Activated T-helper 1 cell treated with anti-CD3 and anti-CD28 coated beads, Interleukin-2, amount 50 U/mL, for 16 hours (primary cell): ENCODE data around the gene SYNE2.

Experiments
- DNase-seq, 2 donors: peaks; one replicate each; pipeline ENCODE4 v3.0.0-alpha.2; 2020; ENCODE audit warnings: low read depth in 1 of 2, low spot score in 1 of 2

SYNE2 gene

GRCh38 chr14:63910583-63911363 lies 58.0 kb downstream of the SYNE2 start:
- DNase-seq, result no peak

DNA sequence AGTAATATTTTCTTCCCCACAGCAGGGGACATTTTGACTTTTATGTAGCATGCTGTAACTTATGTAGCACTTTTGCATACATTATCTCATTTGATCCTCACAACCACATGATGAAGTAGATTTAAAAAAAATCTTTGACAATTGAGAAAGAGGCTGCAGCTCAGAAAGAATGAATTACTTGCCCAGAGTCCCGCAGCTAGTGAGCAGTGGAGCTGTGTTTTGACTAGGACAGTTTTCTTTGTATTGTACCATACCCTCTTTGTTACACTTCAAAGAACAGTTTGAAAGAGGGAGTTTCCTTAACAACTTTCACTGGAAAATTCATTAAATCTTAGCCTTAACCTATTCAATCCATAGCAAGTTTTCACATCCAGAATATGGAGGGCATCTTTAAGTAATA lies 58.6 kb downstream of the SYNE2 start:
- no peak for DNase-seq

GRCh38 chr14:63912286-63912685 lies 59.5 kb downstream of the SYNE2 start:
- DNase-seq, result no peak

DNA sequence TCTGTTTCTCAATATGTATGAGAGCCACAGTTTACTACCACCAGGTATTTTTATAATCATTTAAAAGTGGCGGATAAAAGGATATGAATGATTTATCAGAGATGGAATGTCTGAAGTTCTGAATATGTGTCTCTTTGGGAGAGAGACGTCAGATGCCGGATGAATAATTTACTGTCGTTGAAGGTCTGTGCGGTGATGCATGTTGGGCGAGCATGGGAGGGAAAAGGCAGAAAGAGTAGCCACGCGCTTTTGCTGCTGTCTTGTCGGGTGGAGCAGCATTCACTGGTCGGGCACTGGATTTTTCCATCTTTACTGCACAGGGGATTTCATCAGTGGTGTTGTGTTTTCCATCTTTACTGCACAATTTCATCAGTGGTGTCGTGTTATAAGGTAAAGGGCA lies 65.6 kb downstream of the SYNE2 start:
- DNase-seq, result no peak

DNA sequence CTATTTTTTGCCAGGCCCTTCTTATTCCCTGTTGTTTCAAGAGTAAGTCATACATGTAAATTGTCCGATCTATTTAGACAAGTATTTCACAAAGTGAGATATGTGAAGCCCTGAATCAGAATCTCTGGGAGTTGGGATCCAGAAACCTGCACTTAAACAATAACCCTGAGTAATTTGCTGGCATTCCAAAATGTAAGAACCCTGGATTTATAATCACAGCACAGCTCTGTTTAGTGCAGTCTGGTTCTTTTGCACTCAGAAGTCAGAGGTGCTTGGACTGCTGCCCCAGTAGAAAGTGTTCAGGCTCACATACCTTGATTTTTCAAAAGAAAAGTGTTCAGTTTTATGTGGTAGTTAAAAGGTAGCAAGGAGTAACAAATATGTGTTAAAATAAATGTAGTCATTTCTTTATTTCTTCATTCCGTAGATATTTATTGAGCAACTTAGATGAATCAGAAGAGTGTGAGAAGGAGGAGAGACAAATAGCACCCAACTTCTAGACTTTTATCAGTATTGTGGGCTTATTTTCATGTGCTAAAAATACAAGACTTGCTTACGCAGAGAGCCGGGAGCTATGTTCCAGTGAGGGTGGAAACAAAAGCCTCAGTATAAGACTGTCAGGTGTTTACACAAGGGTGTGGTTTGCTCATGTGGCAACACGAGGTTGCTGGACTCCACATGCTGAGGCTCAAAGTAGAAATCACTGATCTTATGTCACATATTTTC lies 70.1 kb downstream of the SYNE2 start:
- no peak for DNase-seq

DNA sequence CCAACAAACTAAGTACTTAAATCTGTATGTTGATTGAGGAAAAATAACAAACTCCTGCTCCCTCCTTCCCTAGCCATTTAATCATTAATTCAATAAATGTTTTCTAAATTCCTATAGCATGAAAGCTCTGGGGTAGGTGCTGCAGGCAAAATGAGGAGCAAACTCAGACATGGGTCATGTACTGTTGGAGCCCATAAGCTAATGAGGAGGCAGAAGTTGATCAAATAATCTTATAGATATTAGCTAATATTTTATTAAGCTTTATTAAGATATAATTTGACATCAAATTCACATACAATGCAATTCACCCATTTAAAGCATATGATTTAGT lies 70.6 kb downstream of the SYNE2 start:
- no peak for DNase-seq

DNA sequence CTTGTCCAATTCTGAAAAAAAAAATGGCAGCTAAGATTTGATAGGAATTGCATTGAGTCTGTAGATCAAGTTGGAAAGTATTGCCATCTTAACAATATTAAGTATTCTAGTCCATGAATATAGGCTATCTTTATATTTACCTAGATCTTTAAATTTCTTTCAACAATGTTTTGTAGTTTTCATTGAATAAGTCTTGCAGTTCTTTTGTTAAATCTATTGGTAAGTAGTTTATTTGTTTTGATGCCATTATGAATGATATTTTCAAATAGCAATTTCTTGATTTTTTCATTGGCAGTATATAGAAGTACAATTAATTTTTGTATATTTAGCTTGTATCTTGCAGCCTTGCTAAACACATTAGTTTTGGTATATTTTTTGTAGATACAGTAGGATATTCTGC lies 71.6 kb downstream of the SYNE2 start:
- DNase-seq, result no peak

- no peak for DNase-seq
These were observed 73.8 kb downstream of the SYNE2 start for GRCh38 chr14:63926641-63927040.

DNA sequence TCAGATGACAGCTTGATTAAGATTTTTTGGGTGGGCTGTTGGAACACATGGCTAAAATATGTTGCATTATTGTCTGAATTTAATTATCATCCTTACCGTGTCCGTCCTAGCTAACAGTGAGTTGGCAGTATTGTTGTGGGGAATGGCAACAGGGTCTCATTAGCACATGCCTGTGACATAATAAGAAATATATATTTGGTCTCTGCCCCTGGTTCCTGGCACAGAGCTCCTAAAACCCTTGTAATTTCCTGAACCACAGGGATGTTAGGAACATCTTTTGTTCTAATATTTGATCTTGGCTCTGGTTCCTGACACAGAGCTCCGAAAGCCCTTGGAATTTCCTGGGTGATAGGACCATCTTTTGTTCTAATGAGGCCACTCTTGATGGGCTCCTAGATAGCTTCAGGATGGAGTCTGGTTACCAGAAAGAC lies 76.0 kb downstream of the SYNE2 start:
- DNase-seq, result no peak

- no peak for DNase-seq
These were observed 80.3 kb downstream of the SYNE2 start for GRCh38 chr14:63933110-63933509.

DNA sequence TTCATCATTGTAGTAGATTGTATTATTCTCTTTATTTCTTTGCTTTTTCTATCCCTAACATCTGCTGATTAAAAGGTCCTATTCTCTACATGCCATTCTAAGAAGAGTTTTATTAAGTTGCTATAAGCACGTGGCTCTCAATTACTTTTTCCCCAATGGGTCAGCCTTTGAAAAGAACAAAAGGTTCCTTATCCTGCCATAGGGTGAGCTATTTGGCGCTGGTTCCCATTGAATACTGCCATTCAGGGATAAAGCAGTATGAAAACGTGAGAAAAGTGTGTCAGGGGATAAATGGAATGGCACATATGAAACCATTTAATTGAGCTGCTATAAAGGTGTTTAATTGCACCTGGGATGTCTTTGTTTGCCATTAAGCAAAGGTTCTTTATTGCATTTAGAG lies 80.9 kb downstream of the SYNE2 start:
- DNase-seq, result no peak

GRCh38 chr14:63938198-63939005 lies 85.6 kb downstream of the SYNE2 start:
- DNase-seq, result no peak

DNA sequence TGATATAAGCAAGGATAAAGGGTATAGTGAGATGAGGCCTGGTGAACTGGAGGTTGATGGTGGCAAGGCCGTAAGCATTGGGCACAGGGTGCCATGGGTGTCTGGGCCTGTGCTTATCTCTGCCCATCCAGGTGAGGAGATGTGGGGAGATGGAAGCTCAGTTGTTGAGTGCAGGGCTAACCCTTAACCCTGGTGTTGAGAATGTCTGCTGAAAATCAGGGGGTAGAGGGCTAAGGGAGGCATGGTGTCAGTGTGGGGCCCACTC lies 86.1 kb downstream of the SYNE2 start:
- DNase-seq, result no peak

GRCh38 chr14:63940387-63940786 lies 87.6 kb downstream of the SYNE2 start:
- DNase-seq, result no peak

- no peak for DNase-seq
These were observed 88.2 kb downstream of the SYNE2 start for GRCh38 chr14:63941023-63941422.

DNA sequence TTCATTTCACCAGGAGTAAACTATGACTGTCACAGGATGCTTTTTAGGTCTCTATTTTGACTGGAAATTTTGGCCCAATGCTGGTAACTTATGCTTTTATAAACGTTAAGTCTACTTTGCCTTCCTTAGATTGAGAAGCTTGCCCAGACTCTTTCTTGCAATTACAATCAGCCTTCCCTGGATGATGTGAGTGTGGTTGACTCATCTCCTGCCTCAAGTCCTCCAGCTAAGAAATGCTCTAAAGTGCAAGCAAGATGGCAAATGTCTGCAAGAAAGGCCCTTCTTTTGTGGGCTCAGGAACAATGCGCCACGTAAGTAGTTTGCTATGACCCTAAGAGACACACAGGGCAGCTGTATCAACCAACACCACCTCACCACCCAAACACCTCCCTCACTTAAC lies 96.9 kb downstream of the SYNE2 start:
- no peak for DNase-seq

DNA sequence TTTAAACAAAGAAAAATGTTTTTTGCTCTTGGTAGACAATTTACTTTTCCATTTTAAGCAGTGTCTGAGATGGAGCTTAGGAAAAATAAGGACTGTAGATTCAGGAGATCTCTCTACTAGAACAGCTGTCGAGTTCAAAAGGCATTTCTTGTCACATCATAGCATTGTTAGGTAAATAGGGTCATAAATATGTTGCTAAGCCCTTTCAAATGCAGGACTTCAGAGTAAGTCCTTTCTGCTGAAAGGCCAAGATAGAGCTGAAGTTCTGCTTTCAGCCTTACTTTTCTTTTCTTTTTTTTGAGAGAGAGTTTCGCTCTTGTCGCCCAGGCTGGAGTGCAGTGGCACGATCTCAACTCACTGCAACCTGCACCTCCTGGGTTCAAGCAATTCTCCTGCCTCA lies 98.2 kb downstream of the SYNE2 start:
- no peak for DNase-seq

- no peak for DNase-seq
These were observed 98.6 kb downstream of the SYNE2 start for GRCh38 chr14:63951429-63951828.

- DNase-seq, result no peak
These were observed 99.5 kb downstream of the SYNE2 start for GRCh38 chr14:63952053-63952932.

DNA sequence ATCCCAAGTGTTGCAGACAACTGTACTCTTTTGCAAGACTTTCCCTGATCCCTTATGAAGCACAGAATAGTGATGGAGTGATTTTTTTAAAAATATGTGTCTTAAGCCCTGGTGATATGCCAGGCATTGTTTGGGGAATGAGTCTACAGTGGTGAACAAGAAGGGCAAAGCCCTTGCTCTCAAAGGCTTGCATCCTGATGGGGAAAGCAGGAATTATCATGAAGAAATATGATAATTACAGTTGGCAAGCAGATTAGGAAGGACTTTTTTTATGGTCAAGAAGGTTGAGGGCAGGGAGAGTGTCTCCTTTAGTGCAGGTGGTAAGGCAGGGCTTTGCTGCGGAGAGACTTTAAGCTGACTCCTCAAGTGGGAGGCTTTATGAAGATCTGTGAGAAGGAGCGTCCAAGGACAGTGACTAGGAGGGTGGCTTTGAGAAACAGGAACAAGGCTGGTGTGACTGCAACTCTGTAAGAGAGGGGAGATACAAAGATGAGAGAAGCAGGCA lies 100.2 kb downstream of the SYNE2 start:
- DNase-seq, result no peak

DNA sequence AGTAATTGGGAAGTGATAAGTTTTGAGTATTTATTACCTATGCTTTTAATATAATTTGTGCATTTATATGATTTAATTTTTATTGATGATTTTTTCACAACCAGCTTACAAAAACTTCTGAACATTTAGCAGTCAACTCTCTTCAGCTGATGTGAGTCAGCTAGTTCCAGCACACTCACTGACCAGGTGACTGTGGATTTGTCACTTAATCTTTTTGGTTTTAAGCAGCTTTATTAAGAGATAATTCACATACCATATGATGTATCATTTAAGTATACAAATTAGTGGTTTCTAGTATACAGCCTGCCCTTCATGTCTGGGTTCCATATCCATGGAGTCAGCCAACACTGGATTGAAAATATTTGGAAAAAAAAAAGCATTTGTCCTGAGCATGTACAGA lies 103.5 kb downstream of the SYNE2 start:
- DNase-seq, result no peak
